Testis (tissue), 2 donors: ENCODE measurements around the gene MIER3.

Experiments used
- CTCF ChIP-seq, 3 experiments: fragments of 450-650 bp in 2 of 3; fragments of 200-600 bp in 1 of 3; sonication (generic) in 1 of 3; IDR thresholded peaks; one replicate each; pipeline ENCODE4 v1.5.1; 2016 to 2019; ENCODE audit warnings: antibody characterized with exemption in 3 of 3, mild to moderate bottlenecking in 2 of 3, moderate library complexity in 1 of 3
- POLR2A ChIP-seq: fragments of 450-650 bp; IDR thresholded peaks from one replicate; pipeline ENCODE4 v1.6.1; 2017; ENCODE audit warnings: antibody characterized with exemption, mild to moderate bottlenecking, moderate library complexity

- TF ChIP-seq CTCF (IDR thresholded peaks at IDR 0.05) = no peak
- TF ChIP-seq POLR2A = no peak
Measured at GRCh38 chr5:56977021-56977420, 25.1 kb upstream of the MIER3 start.
